OCI-LY1 (cell line): ENCODE data around the gene TSPAN19.

Experiments used
- EZH2 ChIP-seq: fragments of 200-600 bp; sonication (generic), shearing (Covaris generic); IDR thresholded peaks from 2 replicates; pipeline ENCODE4 v1.8.0; 2017; ENCODE audit warnings: borderline replicate concordance, mixed run types, mild to moderate bottlenecking, antibody characterized with exemption, low read length, moderate library complexity, mixed read lengths
- TF ChIP-seq, protein P1 (sequence below): fragments of 200-600 bp; sonication (generic), shearing (Covaris generic); IDR thresholded peaks from 2 replicates; pipeline ENCODE4 v1.5.1; 2017; ENCODE audit warnings: mild to moderate bottlenecking, antibody characterized with exemption, low read length, moderate library complexity, mixed read lengths

DNA sequence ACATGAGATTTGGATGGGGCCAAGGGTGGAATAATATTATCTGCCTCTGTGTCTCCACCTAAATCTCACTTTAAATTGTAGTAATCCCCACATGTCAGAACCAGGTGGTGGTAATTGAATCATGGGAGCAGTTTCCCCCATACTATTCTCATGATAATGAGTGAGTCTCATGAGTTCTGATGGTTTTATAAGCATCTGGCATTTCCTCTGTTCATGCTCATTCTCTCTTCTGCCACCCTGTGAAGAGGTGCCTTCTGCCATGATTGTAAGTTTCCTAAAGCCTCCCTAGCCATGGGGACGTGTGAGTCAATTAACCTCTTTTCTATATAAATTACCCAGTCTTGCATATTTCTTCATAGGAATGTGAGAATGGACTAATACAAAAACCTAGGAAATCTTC is 29.9 kb downstream of the TSPAN19 start:
- TF ChIP-seq, protein P1, sequence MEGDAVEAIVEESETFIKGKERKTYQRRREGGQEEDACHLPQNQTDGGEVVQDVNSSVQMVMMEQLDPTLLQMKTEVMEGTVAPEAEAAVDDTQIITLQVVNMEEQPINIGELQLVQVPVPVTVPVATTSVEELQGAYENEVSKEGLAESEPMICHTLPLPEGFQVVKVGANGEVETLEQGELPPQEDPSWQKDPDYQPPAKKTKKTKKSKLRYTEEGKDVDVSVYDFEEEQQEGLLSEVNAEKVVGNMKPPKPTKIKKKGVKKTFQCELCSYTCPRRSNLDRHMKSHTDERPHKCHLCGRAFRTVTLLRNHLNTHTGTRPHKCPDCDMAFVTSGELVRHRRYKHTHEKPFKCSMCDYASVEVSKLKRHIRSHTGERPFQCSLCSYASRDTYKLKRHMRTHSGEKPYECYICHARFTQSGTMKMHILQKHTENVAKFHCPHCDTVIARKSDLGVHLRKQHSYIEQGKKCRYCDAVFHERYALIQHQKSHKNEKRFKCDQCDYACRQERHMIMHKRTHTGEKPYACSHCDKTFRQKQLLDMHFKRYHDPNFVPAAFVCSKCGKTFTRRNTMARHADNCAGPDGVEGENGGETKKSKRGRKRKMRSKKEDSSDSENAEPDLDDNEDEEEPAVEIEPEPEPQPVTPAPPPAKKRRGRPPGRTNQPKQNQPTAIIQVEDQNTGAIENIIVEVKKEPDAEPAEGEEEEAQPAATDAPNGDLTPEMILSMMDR, result no peak
- no peak for TF ChIP-seq EZH2
